HepG2 (cell line): Measurements from ENCODE around the gene NRSN2. TPM values are rescaled to one million over a fixed set of nuclear protein-coding genes. Genes with fewer than 3 reads are reported as not detected.

Experiments
- ADNP ChIP-seq: sonication (generic); formaldehyde crosslinking; IDR thresholded peaks from 2 replicates; pipeline ENCODE4 v1.4.0; 2020; ENCODE audit warnings: missing genetic modification reagents
- CCAR2 ChIP-seq: fragments of 200-400 bp; formaldehyde crosslinking; optimal IDR thresholded peaks from 2 replicates; pipeline ENCODE3; 2018; ENCODE audit warnings: low read depth, mild to moderate bottlenecking, low read length, moderate library complexity
- HMG20A ChIP-seq: IDR thresholded peaks from 2 replicates; pipeline ENCODE4 v1.6.1; 2016; ENCODE audit warnings: borderline replicate concordance
- MED1 ChIP-seq: sonication (generic); formaldehyde crosslinking; IDR thresholded peaks from 2 replicates; pipeline ENCODE4 v1.4.0; 2020; ENCODE audit warnings: missing genetic modification reagents
- MIER3 ChIP-seq: IDR thresholded peaks from 2 replicates; pipeline ENCODE4 v1.6.1; 2016; ENCODE audit warnings: missing compliant biosample characterization, borderline replicate concordance
- NAIF1 ChIP-seq: sonication (generic); formaldehyde crosslinking; IDR thresholded peaks from 2 replicates; pipeline ENCODE4 v1.5.0; 2020; ENCODE audit warnings: mild to moderate bottlenecking, missing genetic modification reagents, borderline replicate concordance
- NR1H2 ChIP-seq: sonication (generic); formaldehyde crosslinking; IDR thresholded peaks from 2 replicates; pipeline ENCODE4 v1.8.1; 2022; ENCODE audit warnings: low read depth, missing genetic modification reagents, borderline replicate concordance
- SYNCRIP ChIP-seq: fragments of 200-400 bp; formaldehyde crosslinking; IDR thresholded peaks from 2 replicates; pipeline ENCODE4 v1.6.1; 2018; ENCODE audit warnings: mild to moderate bottlenecking, low read depth, low read length; ENCODE audit not compliant: insufficient read depth
- TOE1 ChIP-seq: sonication (generic); formaldehyde crosslinking; IDR thresholded peaks from 2 replicates; pipeline ENCODE4 v1.4.0; 2020; ENCODE audit warnings: mild to moderate bottlenecking, missing genetic modification reagents
- ZNF121 ChIP-seq: sonication (generic); formaldehyde crosslinking; IDR thresholded peaks from 2 replicates; pipeline ENCODE4 v1.5.0; 2020; ENCODE audit warnings: mild to moderate bottlenecking, missing genetic modification reagents
- ZNF282 ChIP-seq: fragments of 450-650 bp; IDR thresholded peaks from 2 replicates; pipeline ENCODE4 v1.6.1; 2018; ENCODE audit not compliant: partially characterized antibody
- ZNF331 ChIP-seq: sonication (generic); formaldehyde crosslinking; IDR thresholded peaks from 2 replicates; pipeline ENCODE4 v1.4.0; 2020; ENCODE audit warnings: missing genetic modification reagents
- polyA plus RNA-seq, 8 experiments: library from polyadenylated mRNA; depleted of rRNA in 3 of 8; stranded (reverse) in 7 of 8; unstranded in 1 of 8; fragments of >200 nt; fragmentation: Illumina TruSeq in 4 of 8; extraction: Trizol in 4 of 8; gene quantifications; 2 replicates each; pipeline versions ENCODE4 v1.2.1 to v1.2.3, GENCODE V29; 2011 to 2016; ENCODE audit warnings: low read depth in 4 of 8, missing spikeins in 1 of 8, mixed read lengths in 1 of 8; ENCODE audit not compliant: insufficient read depth in 1 of 8
- total RNA-seq, 5 experiments: library from RNA; depleted of rRNA; stranded (reverse); fragments of >200 nt; fragmentation: Illumina TruSeq; extraction: Trizol; gene quantifications; 2 replicates each; pipeline ENCODE4 v1.2.3, GENCODE V29; 2016; ENCODE audit warnings: low read depth in 1 of 5
- TF ChIP-seq, protein P1 (sequence below): sonication (generic); formaldehyde crosslinking; IDR thresholded peaks from 2 replicates; pipeline ENCODE4 v1.4.0; 2020; ENCODE audit warnings: mild to moderate bottlenecking, missing genetic modification reagents
- TF ChIP-seq, protein P2 (sequence below): sonication (generic); formaldehyde crosslinking; IDR thresholded peaks from 2 replicates; pipeline ENCODE4 v1.5.0; 2020; ENCODE audit warnings: missing genetic modification reagents
- TF ChIP-seq, protein P3 (sequence below): sonication (generic); formaldehyde crosslinking; IDR thresholded peaks from 2 replicates; pipeline ENCODE4 v1.4.0; 2020; ENCODE audit warnings: missing genetic modification reagents, borderline replicate concordance

NRSN2 gene
- total and polyA plus RNA-seq, 2 of the 13 experiments (the other 11 are each of a cell fraction or from before 2014, with no cell fraction given) = 32.3 to 49.4 TPM

DNA sequence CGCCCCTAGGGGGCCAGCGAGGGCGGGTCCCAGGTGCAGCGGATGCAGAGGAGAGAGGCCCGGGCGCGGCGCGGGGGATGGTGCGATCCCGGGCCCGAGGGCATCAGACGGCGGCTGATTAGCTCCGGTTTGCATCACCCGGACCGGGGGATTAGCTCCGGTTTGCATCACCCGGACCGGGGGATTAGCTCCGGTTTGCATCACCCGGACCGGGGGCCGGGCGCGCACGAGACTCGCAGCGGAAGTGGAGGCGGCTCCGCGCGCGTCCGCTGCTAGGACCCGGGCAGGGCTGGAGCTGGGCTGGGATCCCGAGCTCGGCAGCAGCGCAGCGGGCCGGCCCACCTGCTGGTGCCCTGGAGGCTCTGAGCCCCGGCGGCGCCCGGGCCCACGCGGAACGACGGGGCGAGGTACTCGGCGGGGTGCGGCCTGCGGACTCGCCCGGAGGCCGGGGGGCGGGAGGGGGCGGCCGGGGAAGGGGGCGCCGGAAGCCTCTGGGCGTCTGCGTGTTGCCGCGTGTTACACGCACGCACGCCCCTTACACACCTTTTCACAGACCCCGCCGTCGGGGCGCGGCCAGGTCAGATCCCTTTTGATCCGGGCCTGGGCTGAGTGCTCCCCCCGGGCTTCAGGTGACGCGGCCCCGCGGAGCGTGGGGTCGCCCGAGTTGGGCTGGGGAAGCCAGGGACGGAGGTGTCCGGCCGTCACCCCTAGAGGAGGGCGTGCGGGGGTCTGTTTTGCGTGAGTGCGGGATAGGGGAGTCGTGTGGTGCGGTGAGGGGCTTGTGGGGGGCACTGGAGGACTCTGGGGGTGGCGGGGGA is 34.1 kb downstream of the NRSN2 start (continued):
- TF ChIP-seq, protein P1, sequence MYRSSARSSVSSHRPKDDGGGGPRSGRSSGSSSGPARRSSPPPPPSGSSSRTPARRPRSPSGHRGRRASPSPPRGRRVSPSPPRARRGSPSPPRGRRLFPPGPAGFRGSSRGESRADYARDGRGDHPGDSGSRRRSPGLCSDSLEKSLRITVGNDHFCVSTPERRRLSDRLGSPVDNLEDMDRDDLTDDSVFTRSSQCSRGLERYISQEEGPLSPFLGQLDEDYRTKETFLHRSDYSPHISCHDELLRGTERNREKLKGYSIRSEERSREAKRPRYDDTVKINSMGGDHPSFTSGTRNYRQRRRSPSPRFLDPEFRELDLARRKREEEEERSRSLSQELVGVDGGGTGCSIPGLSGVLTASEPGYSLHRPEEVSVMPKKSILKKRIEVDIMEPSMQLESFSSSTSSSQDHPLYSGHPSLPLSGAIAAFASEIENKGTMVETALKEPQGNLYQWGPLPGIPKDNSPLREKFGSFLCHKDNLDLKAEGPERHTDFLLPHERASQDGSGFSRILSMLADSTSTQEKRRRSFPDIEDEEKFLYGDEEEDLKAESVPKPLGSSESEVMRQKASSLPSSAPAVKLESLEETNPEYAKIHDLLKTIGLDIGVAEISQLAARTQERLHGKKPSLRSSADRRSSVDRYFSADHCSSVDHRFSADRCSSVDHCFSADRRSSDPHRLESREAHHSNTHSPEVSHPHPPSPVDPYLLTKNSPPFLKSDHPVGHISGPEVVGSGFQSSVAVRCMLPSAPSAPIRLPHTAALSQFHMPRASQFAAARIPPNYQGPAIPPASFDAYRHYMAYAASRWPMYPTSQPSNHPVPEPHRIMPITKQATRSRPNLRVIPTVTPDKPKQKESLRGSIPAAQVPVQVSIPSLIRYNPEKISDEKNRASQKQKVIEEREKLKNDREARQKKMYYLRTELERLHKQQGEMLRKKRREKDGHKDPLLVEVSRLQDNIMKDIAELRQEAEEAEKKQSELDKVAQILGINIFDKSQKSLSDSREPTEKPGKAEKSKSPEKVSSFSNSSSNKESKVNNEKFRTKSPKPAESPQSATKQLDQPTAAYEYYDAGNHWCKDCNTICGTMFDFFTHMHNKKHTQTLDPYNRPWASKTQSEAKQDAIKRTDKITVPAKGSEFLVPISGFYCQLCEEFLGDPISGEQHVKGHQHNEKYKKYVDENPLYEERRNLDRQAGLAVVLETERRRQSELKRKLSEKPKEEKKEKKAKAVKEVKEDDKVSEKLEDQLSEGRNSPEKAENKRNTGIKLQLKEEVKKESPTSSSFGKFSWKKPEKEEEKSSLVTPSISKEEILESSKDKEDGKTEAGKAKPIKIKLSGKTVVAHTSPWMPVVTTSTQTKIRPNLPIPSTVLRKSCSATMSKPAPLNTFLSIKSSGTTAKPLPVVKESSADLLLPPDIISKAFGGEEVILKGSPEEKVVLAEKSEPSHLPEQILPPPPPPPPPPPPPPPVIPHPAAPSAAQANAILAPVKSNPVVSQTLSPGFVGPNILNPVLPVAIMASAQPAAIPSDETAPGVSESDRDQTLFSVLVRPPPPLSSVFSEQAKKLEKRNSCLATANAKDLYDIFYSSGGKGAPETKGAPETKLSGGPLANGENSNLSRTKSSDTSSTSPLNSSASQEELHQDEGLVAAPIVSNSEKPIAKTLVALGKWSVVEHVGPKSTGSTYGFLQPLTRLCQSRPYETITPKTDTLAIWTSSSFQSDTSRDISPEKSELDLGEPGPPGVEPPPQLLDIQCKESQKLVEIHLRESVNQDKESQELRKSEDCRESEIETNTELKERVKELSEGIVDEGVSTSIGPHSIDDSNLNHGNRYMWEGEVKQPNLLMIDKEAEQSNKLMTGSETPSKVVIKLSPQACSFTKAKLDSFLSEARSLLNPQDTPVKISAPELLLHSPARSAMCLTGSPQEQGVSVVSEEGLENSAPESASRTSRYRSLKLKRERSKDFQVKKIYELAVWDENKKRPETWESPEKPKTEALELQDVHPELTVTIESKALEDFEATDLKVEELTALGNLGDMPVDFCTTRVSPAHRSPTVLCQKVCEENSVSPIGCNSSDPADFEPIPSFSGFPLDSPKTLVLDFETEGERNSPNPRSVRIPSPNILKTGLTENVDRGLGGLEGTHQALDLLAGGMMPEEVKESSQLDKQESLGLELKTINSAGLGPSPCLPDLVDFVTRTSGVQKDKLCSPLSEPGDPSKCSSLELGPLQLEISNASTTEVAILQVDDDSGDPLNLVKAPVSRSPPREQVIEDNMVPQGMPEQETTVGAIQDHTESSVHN (CRISPR knock-in tag) = no peak
- TF ChIP-seq ZNF282 (no peak), CCAR2 (peak; percentile 28), MED1 (CRISPR knock-in tag) (peak; percentile 99), ZNF121 (CRISPR knock-in tag) (peak; percentile 35; the same call in 1 of the 2 replicates), NR1H2 (CRISPR knock-in tag) (no peak), MIER3 (CRISPR knock-in tag) (no peak), ADNP (no peak), TOE1 (CRISPR knock-in tag) (no peak; the same call in 1 of the 2 replicates), HMG20A (CRISPR knock-in tag) (peak; percentile 42; the same call in 1 of the 2 replicates), ZNF331 (CRISPR knock-in tag) (peak; percentile 89), NAIF1 (peak; percentile 54; the same call in 1 of the 2 replicates), SYNCRIP (no peak)
- TF ChIP-seq, protein P2, sequence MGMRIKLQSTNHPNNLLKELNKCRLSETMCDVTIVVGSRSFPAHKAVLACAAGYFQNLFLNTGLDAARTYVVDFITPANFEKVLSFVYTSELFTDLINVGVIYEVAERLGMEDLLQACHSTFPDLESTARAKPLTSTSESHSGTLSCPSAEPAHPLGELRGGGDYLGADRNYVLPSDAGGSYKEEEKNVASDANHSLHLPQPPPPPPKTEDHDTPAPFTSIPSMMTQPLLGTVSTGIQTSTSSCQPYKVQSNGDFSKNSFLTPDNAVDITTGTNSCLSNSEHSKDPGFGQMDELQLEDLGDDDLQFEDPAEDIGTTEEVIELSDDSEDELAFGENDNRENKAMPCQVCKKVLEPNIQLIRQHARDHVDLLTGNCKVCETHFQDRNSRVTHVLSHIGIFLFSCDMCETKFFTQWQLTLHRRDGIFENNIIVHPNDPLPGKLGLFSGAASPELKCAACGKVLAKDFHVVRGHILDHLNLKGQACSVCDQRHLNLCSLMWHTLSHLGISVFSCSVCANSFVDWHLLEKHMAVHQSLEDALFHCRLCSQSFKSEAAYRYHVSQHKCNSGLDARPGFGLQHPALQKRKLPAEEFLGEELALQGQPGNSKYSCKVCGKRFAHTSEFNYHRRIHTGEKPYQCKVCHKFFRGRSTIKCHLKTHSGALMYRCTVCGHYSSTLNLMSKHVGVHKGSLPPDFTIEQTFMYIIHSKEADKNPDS (CRISPR knock-in tag) = peak; percentile 90; the same call in 1 of the 2 replicates
- TF ChIP-seq, protein P3, sequence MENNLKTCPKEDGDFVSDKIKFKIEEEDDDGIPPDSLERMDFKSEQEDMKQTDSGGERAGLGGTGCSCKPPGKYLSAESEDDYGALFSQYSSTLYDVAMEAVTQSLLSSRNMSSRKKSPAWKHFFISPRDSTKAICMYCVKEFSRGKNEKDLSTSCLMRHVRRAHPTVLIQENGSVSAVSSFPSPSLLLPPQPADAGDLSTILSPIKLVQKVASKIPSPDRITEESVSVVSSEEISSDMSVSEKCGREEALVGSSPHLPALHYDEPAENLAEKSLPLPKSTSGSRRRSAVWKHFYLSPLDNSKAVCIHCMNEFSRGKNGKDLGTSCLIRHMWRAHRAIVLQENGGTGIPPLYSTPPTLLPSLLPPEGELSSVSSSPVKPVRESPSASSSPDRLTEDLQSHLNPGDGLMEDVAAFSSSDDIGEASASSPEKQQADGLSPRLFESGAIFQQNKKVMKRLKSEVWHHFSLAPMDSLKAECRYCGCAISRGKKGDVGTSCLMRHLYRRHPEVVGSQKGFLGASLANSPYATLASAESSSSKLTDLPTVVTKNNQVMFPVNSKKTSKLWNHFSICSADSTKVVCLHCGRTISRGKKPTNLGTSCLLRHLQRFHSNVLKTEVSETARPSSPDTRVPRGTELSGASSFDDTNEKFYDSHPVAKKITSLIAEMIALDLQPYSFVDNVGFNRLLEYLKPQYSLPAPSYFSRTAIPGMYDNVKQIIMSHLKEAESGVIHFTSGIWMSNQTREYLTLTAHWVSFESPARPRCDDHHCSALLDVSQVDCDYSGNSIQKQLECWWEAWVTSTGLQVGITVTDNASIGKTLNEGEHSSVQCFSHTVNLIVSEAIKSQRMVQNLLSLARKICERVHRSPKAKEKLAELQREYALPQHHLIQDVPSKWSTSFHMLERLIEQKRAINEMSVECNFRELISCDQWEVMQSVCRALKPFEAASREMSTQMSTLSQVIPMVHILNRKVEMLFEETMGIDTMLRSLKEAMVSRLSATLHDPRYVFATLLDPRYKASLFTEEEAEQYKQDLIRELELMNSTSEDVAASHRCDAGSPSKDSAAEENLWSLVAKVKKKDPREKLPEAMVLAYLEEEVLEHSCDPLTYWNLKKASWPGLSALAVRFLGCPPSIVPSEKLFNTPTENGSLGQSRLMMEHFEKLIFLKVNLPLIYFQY (CRISPR knock-in tag) = peak; percentile 89
